ENCODE measurements around the gene B3GNT5.
A peak's percentile ranks its signal among the peaks of the same experiment; 100 is the strongest.

B3GNT5 gene

DNA sequence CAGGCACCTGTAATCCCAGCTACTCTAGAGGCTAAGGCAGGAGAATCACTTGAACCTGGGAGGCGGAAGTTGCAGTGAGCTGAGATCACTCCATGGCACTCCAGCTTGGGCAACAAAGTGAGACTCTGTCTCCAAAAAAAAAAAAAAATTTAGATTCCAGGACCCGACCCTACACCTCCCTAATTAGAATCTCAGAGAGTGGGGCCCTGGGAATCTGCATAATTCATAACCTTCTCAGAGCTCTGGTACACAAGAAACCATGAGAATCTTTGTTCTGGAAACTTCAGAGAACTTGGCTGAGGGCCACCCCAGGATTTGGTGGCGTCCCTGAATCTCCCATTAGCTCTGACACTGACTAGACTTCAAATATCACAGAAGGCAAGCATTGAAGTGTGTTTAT, 31.5 kb downstream of the B3GNT5 start:
- H3K4me1 ChIP-seq (ENCODE audit: control insufficient read depth in 1 of 2, insufficient read depth in 2 of 2, low read length in 2 of 2), result peaks cover 12 to 24% of the 10 kb centered on the region in 2 donors
- no peak overlapping the region for H3K27ac ChIP-seq (ENCODE audit: low read depth, low read length)
- H3K36me3 ChIP-seq (ENCODE audit: control insufficient read depth in 1 of 2, insufficient read depth in 2 of 2, low read length in 2 of 2), result no peaks in the 10 kb centered on the region
- no peaks in the 10 kb centered on the region for H3K9me3 ChIP-seq (ENCODE audit: control insufficient read depth in 1 of 2, low read length in 2 of 2)
- no peaks in the 10 kb centered on the region for H3K27me3 ChIP-seq (ENCODE audit: control insufficient read depth in 1 of 2, insufficient read depth in 2 of 2, low read length in 2 of 2)
- H3K9ac ChIP-seq (ENCODE audit: low read depth in 1 of 2, low read length in 2 of 2), result peak overlapping the region in 1 of 2 donors; percentile 36
- no peak overlapping the region for H3K4me3 ChIP-seq (ENCODE audit: low read depth in 1 of 2, low read length in 2 of 2)

DNA sequence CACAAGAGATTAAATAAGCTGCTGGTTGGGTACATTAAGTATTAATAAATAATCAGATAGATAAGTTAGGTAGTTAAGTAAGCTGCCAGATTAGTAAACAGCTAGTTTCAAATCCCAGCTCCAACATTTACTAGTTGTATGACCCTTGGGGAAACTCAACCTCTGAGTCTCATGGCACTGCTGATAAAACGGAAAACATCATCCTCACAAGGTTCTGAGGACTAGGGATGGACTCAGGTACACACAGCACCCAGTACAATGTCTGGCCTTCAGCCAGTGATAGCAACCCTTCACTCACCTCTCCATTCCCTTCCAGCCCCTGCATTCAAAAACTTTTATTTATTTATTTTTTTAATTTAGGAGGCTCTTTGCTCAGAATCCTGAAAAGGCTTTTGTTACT, 32.3 kb downstream of the B3GNT5 start:
- Histone ChIP-seq H3K9ac (ENCODE audit: low read depth in 1 of 2, low read length in 2 of 2) (peak overlapping the region in 1 of 2 donors; percentile 3), H3K9me3 (ENCODE audit: control insufficient read depth in 1 of 2, low read length in 2 of 2) (no peaks in the 10 kb centered on the region), H3K4me1 (ENCODE audit: control insufficient read depth in 1 of 2, insufficient read depth in 2 of 2, low read length in 2 of 2) (peaks cover 12 to 24% of the 10 kb centered on the region in 2 donors), H3K36me3 (ENCODE audit: control insufficient read depth in 1 of 2, insufficient read depth in 2 of 2, low read length in 2 of 2) (no peaks in the 10 kb centered on the region), H3K4me3 (ENCODE audit: low read depth in 1 of 2, low read length in 2 of 2) (peak overlapping the region in 1 of 2 donors; percentile 32), H3K27ac (ENCODE audit: low read depth, low read length) (no peak overlapping the region), H3K27me3 (ENCODE audit: control insufficient read depth in 1 of 2, insufficient read depth in 2 of 2, low read length in 2 of 2) (no peaks in the 10 kb centered on the region)

DNA sequence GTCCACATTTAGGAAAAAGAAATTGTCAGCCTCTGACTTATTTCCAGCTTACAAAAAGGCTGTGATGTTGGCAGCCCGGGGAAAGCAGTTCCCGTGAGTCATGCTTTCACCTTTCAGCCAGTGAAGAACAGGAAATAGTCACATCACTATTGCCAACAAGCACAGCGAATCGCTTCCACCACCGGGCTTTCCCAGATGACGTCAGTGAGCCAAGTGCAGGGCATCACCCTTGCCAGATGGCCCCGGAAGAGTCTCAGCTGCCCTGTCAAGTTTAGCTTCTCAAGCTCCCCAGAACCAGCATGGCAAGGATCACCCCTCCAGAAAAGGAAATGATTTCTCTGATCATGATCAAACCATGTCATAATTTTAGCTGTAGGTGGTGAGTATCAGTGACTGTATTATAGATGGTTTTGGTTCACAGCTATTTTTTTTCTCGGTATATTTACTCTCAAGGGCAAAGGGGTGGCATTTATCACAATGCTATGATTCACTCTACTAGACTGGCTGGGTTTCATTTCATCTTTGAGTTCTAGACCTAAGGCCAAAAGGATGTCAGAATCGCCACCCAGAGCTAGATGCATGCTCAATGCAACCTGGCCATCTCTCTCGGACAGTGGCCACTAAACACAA, 32.9 kb downstream of the B3GNT5 start:
- no peaks in the 10 kb centered on the region for H3K9me3 ChIP-seq (ENCODE audit: control insufficient read depth in 1 of 2, low read length in 2 of 2)
- H3K4me3 ChIP-seq (ENCODE audit: low read depth in 1 of 2, low read length in 2 of 2), result peak overlapping the region in 1 of 2 donors; percentile 32
- H3K27me3 ChIP-seq (ENCODE audit: control insufficient read depth in 1 of 2, insufficient read depth in 2 of 2, low read length in 2 of 2), result no peaks in the 10 kb centered on the region
- peak overlapping the region in 1 of 2 donors; percentile 3 for H3K9ac ChIP-seq (ENCODE audit: low read depth in 1 of 2, low read length in 2 of 2)
- H3K4me1 ChIP-seq (ENCODE audit: control insufficient read depth in 1 of 2, insufficient read depth in 2 of 2, low read length in 2 of 2), result peaks cover 12 to 24% of the 10 kb centered on the region in 2 donors
- H3K27ac ChIP-seq (ENCODE audit: low read depth, low read length), result peak overlapping the region; percentile 61
- no peaks in the 10 kb centered on the region for H3K36me3 ChIP-seq (ENCODE audit: control insufficient read depth in 1 of 2, insufficient read depth in 2 of 2, low read length in 2 of 2)

DNA sequence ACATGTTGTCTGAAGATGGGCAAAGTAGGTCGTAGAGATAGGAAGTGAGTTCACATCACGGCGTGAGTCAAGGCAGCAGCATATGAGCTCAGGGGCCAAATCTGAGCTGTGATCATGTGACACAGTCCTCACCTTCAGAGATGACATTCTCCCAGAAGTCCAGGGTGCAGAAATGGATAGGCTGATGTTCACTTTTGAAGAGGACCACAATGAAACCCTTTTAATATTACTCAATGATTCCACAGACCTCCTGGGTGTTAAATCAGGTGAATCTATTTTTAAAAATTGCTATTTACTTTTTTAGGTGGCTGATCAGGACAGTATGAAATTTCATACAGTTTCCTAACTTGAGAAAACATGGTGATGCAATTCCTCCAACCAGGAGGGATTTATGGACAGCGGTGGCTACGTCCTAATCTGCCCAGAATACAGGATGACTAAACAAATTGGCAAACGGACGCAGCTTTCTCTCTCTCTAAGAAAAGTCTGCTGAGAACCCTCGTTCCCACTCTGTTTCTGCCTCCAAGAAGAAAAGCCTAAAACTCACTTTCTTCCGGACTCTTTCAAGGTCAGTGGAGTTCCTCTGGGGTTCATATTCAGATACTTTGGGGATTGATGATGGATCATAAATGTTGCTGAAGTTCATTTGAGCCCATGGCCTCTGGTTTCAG, 34.4 kb downstream of the B3GNT5 start:
- H3K27ac ChIP-seq (ENCODE audit: low read depth, low read length), result no peak overlapping the region
- H3K4me1 ChIP-seq (ENCODE audit: control insufficient read depth in 1 of 2, insufficient read depth in 2 of 2, low read length in 2 of 2), result peaks cover 12 to 24% of the 10 kb centered on the region in 2 donors
- no peaks in the 10 kb centered on the region for H3K27me3 ChIP-seq (ENCODE audit: control insufficient read depth in 1 of 2, insufficient read depth in 2 of 2, low read length in 2 of 2)
- no peaks in the 10 kb centered on the region for H3K36me3 ChIP-seq (ENCODE audit: control insufficient read depth in 1 of 2, insufficient read depth in 2 of 2, low read length in 2 of 2)
- H3K9me3 ChIP-seq (ENCODE audit: control insufficient read depth in 1 of 2, low read length in 2 of 2), result no peaks in the 10 kb centered on the region
- no peak overlapping the region for H3K9ac ChIP-seq (ENCODE audit: low read depth in 1 of 2, low read length in 2 of 2)
- H3K4me3 ChIP-seq (ENCODE audit: low read depth in 1 of 2, low read length in 2 of 2), result no peak overlapping the region

DNA sequence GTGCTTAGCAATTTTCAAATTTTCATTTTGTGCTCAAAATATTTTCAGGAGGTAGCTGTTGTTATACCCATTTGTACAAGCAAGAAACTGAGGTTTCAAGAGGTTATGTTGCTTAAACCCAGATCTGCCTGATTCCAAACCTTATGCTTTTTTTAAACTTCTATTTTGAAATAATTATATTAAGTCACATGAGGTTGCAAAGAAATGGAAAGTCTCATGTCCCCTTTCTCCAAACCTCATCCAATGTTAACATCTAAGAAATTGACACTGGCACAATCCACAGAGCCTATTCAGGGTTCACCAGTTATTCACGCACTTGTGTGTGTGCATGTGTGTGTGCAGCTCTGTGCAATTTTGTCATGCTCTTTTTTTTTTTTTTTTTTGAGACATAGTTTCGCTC, 35.1 kb downstream of the B3GNT5 start:
- H3K9me3 ChIP-seq (ENCODE audit: control insufficient read depth in 1 of 2, low read length in 2 of 2), result no peaks in the 10 kb centered on the region
- peaks cover 12 to 24% of the 10 kb centered on the region in 2 donors for H3K4me1 ChIP-seq (ENCODE audit: control insufficient read depth in 1 of 2, insufficient read depth in 2 of 2, low read length in 2 of 2)
- H3K4me3 ChIP-seq (ENCODE audit: low read depth in 1 of 2, low read length in 2 of 2), result no peak overlapping the region
- H3K9ac ChIP-seq (ENCODE audit: low read depth in 1 of 2, low read length in 2 of 2), result no peak overlapping the region
- H3K27me3 ChIP-seq (ENCODE audit: control insufficient read depth in 1 of 2, insufficient read depth in 2 of 2, low read length in 2 of 2), result no peaks in the 10 kb centered on the region
- H3K27ac ChIP-seq (ENCODE audit: low read depth, low read length), result no peak overlapping the region
- H3K36me3 ChIP-seq (ENCODE audit: control insufficient read depth in 1 of 2, insufficient read depth in 2 of 2, low read length in 2 of 2), result no peaks in the 10 kb centered on the region

DNA sequence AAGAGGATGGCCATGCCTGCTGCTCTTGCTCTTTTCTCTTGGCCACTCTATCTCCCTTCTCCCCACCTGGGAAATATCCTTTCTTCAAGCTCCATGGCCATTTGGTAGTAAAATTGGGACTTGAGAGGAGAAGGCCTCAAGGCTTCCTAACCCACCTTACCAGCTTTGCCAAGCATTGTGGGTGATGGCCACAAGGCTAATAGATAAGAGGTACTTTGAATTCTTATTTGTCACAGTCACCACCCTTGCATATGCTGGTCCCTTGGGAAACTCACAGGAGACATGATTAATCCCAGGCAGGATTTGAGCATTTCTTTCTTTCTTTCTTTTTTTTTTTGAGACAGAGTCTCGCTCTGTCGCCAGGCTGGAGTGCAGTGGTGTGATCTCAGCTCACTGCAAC, 37.2 kb downstream of the B3GNT5 start:
- H3K27me3 ChIP-seq (ENCODE audit: control insufficient read depth in 1 of 2, insufficient read depth in 2 of 2, low read length in 2 of 2), result no peaks in the 10 kb centered on the region
- H3K4me3 ChIP-seq (ENCODE audit: low read depth in 1 of 2, low read length in 2 of 2), result no peak overlapping the region
- no peaks in the 10 kb centered on the region for H3K36me3 ChIP-seq (ENCODE audit: control insufficient read depth in 1 of 2, insufficient read depth in 2 of 2, low read length in 2 of 2)
- H3K9me3 ChIP-seq (ENCODE audit: control insufficient read depth in 1 of 2, low read length in 2 of 2), result no peaks in the 10 kb centered on the region
- no peak overlapping the region for H3K27ac ChIP-seq (ENCODE audit: low read depth, low read length)
- no peak overlapping the region for H3K9ac ChIP-seq (ENCODE audit: low read depth in 1 of 2, low read length in 2 of 2)
- H3K4me1 ChIP-seq (ENCODE audit: control insufficient read depth in 1 of 2, insufficient read depth in 2 of 2, low read length in 2 of 2), result peaks cover 7 to 17% of the 10 kb centered on the region in 2 donors

DNA sequence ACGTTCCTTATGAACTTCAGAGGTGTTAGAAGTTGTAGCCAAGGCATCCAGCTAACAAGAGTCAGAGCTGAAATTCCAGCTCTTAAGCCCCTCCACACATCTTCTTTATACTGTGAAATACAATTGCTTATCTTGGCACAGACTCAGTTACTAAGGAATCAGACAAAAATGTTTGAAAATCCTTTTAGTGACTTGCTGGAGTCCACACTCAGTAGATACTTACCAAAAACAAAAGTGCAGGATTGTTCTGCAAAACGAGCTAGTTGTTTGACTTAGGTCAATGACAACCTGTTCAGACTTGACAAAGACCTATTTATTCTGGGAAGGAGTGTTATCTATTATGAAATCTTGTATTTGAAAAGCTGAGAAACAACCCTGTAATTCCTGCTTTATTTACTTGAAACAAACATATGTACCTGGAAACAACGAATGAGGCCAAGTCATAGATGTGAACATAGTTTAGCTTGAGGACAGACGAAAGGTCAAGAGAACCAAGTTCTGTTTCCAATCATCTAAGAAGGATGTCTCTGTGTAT, 38.5 kb downstream of the B3GNT5 start:
- Histone ChIP-seq H3K27ac (ENCODE audit: low read depth, low read length) (no peak overlapping the region), H3K4me3 (ENCODE audit: low read depth in 1 of 2, low read length in 2 of 2) (no peak overlapping the region), H3K4me1 (ENCODE audit: control insufficient read depth in 1 of 2, insufficient read depth in 2 of 2, low read length in 2 of 2) (peaks cover 0 to 4% of the 10 kb centered on the region in 2 donors), H3K36me3 (ENCODE audit: control insufficient read depth in 1 of 2, insufficient read depth in 2 of 2, low read length in 2 of 2) (peaks cover 0 to 4% of the 10 kb centered on the region in 2 donors), H3K9ac (ENCODE audit: low read depth in 1 of 2, low read length in 2 of 2) (no peak overlapping the region), H3K9me3 (ENCODE audit: control insufficient read depth in 1 of 2, low read length in 2 of 2) (no peaks in the 10 kb centered on the region), H3K27me3 (ENCODE audit: control insufficient read depth in 1 of 2, insufficient read depth in 2 of 2, low read length in 2 of 2) (no peaks in the 10 kb centered on the region)

DNA sequence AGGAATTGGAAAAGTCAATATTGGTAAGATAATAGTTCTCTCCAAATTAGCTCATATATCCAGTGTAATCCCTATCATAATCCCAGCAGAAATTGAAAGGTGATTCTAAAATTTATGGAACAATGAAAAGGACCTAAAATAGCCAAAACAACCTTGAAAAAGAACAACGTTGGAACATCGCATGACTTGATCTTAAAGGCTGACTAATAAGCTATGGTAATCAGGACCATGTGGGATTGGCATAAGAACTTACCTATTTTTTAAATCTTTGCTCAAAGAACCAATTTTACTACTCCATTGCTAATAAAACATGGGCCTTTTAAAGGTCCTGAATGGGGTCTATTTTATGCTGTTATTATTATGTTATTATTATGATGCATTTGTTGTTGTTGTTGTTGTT, 40.9 kb downstream of the B3GNT5 start:
- H3K4me3 ChIP-seq (ENCODE audit: low read depth in 1 of 2, low read length in 2 of 2), result no peak overlapping the region
- no peak overlapping the region for H3K27ac ChIP-seq (ENCODE audit: low read depth, low read length)
- H3K9me3 ChIP-seq (ENCODE audit: control insufficient read depth in 1 of 2, low read length in 2 of 2), result no peaks in the 10 kb centered on the region
- H3K36me3 ChIP-seq (ENCODE audit: control insufficient read depth in 1 of 2, insufficient read depth in 2 of 2, low read length in 2 of 2), result peaks cover 0 to 4% of the 10 kb centered on the region in 2 donors
- no peaks in the 10 kb centered on the region for H3K27me3 ChIP-seq (ENCODE audit: control insufficient read depth in 1 of 2, insufficient read depth in 2 of 2, low read length in 2 of 2)
- H3K4me1 ChIP-seq (ENCODE audit: control insufficient read depth in 1 of 2, insufficient read depth in 2 of 2, low read length in 2 of 2), result no peaks in the 10 kb centered on the region
- no peak overlapping the region for H3K9ac ChIP-seq (ENCODE audit: low read depth in 1 of 2, low read length in 2 of 2)

DNA sequence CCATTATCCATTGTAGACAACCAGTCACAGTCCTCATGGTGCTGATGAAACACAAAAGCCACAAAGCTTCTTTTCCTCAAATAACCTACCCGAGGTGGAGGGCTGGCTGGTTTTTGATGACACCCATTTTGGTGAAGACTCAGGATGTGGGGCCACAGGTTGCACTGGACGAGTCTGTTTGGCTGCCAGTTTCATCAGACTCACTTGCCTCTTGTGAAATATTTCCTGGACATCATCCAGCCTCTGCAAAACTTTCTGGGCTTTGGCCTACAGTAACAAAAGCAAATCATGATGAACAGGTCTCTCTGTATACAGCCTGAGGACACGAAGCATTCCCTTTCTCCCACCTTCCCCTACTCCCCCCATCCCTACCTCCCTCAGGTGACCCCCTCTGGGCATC, 42.2 kb downstream of the B3GNT5 start:
- H3K36me3 ChIP-seq (ENCODE audit: control insufficient read depth in 1 of 2, insufficient read depth in 2 of 2, low read length in 2 of 2), result peaks cover 0 to 4% of the 10 kb centered on the region in 2 donors
- H3K9me3 ChIP-seq (ENCODE audit: control insufficient read depth in 1 of 2, low read length in 2 of 2), result no peaks in the 10 kb centered on the region
- no peak overlapping the region for H3K27ac ChIP-seq (ENCODE audit: low read depth, low read length)
- no peak overlapping the region for H3K4me3 ChIP-seq (ENCODE audit: low read depth in 1 of 2, low read length in 2 of 2)
- no peak overlapping the region for H3K9ac ChIP-seq (ENCODE audit: low read depth in 1 of 2, low read length in 2 of 2)
- H3K27me3 ChIP-seq (ENCODE audit: control insufficient read depth in 1 of 2, insufficient read depth in 2 of 2, low read length in 2 of 2), result no peaks in the 10 kb centered on the region
- no peaks in the 10 kb centered on the region for H3K4me1 ChIP-seq (ENCODE audit: control insufficient read depth in 1 of 2, insufficient read depth in 2 of 2, low read length in 2 of 2)

DNA sequence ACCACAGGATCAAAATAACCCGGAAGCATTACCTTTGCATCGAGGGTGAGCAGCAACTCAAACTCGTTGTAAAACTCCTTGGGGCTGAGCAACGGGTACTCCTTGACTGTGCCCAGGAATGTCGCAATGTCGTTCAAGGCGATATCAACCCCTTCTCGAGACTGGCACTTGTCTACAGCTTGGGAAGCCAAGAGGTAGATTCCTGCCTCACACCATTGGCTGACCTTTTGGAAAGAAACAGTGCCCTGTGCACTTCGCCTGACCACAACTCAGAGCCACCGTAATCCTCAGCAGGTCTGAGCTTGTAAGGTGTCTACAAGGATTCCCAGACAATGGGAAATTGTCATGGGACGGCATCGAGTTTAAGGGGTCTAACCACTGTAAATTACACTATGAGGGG, 43.9 kb downstream of the B3GNT5 start:
- peaks cover 0 to 4% of the 10 kb centered on the region in 2 donors for H3K36me3 ChIP-seq (ENCODE audit: control insufficient read depth in 1 of 2, insufficient read depth in 2 of 2, low read length in 2 of 2)
- H3K9me3 ChIP-seq (ENCODE audit: control insufficient read depth in 1 of 2, low read length in 2 of 2), result no peaks in the 10 kb centered on the region
- no peaks in the 10 kb centered on the region for H3K4me1 ChIP-seq (ENCODE audit: control insufficient read depth in 1 of 2, insufficient read depth in 2 of 2, low read length in 2 of 2)
- no peak overlapping the region for H3K4me3 ChIP-seq (ENCODE audit: low read depth in 1 of 2, low read length in 2 of 2)
- H3K27ac ChIP-seq (ENCODE audit: low read depth, low read length), result no peak overlapping the region
- no peak overlapping the region for H3K9ac ChIP-seq (ENCODE audit: low read depth in 1 of 2, low read length in 2 of 2)
- no peaks in the 10 kb centered on the region for H3K27me3 ChIP-seq (ENCODE audit: control insufficient read depth in 1 of 2, insufficient read depth in 2 of 2, low read length in 2 of 2)
